ENCODE results near the gene PLP2. TPM values are rescaled to one million over a fixed set of nuclear protein-coding genes. Genes with fewer than 3 reads are reported as not detected.
A peak's percentile ranks its signal among the peaks of the same experiment; 100 is the strongest.

Gene PLP2
- total RNA-seq, 1 experiment from 2014 or later, result 165 TPM

- BruUV-seq (replicated peaks), result no TSS peak
- Histone ChIP-seq H3K79me2 (ENCODE audit: low read length) (no peaks in the 10 kb centered on the region), H3K4me3 (ENCODE audit: low read length) (peak overlapping the region; percentile 69), H3K36me3 (ENCODE audit: low read depth, low read length) (no peaks in the 10 kb centered on the region), H2AFZ (ENCODE audit: low read length) (peak overlapping the region; percentile 88), H4K20me1 (ENCODE audit: low read length) (no peaks in the 10 kb centered on the region), H3K4me2 (ENCODE audit: low read length) (peak overlapping the region; percentile 93), H3K27me3 (ENCODE audit: low read length) (no peaks in the 10 kb centered on the region), H3K27ac (ENCODE audit: low read length) (peak overlapping the region; percentile 79), H3F3A (ENCODE audit: low read length, unreplicated experiment) (no peaks in the 10 kb centered on the region), H3K9me3 (ENCODE audit: low read length) (no peaks in the 10 kb centered on the region), H3K9me2 (replicated peaks; ENCODE audit: low read length) (no peaks in the 10 kb centered on the region), H3K4me1 (ENCODE audit: insufficient read depth, low read length) (peaks cover 22% of the 10 kb centered on the region), H3K9ac (ENCODE audit: low read length) (peak overlapping the region; percentile 83)
- no peak for TF ChIP-seq EZH2 (IDR thresholded peaks at IDR 0.05; ENCODE audit: low read length, unreplicated experiment)
- TF ChIP-seq CTCF (conservative IDR thresholded peaks at IDR 0.05; ENCODE audit: low read depth, low read length), result peak; percentile 66
- DNase-seq (peak; percentile 88), ATAC-seq (peak; percentile 65)
- intact Hi-C loops (cut with micrococcal nuclease), result loop anchor here (2.0 to 5.0 kb wide), 3 partner anchors 41 to 121 kb away; partner anchors contain the start of genes GPKOW and TFE3
- POLR2A ChIA-PET (ENCODE audit: unreplicated experiment), result no interaction called here
- CTCF ChIA-PET, result interaction anchor here (1.2 kb wide), 1 partner anchor 20 kb away, joined by 3 read pairs; no protein-coding TSS in a partner anchor
These were observed 7.9 kb upstream of the PLP2 start for GRCh38 chrX:49163555-49164419.

GRCh38 chrX:49164589-49165360, 6.9 kb upstream of the PLP2 start:
- Histone ChIP-seq H3K9ac (ENCODE audit: low read length) (no peak overlapping the region), H3K9me3 (ENCODE audit: low read length) (no peaks in the 10 kb centered on the region), H3K27me3 (ENCODE audit: low read length) (no peaks in the 10 kb centered on the region), H4K20me1 (ENCODE audit: low read length) (no peaks in the 10 kb centered on the region), H3K9me2 (replicated peaks; ENCODE audit: low read length) (no peaks in the 10 kb centered on the region), H3K27ac (ENCODE audit: low read length) (no peak overlapping the region), H2AFZ (ENCODE audit: low read length) (no peak overlapping the region), H3K4me3 (ENCODE audit: low read length) (no peak overlapping the region), H3K4me2 (ENCODE audit: low read length) (peak overlapping the region; percentile 93; the same call in 1 of the 2 replicates), H3K79me2 (ENCODE audit: low read length) (no peaks in the 10 kb centered on the region), H3K36me3 (ENCODE audit: low read depth, low read length) (no peaks in the 10 kb centered on the region), H3F3A (ENCODE audit: low read length, unreplicated experiment) (no peaks in the 10 kb centered on the region), H3K4me1 (ENCODE audit: insufficient read depth, low read length) (peaks cover 22% of the 10 kb centered on the region)
- ChIA-PET POLR2A (ENCODE audit: unreplicated experiment) (no interaction called here), CTCF (no interaction called here)
- no peak for ATAC-seq
- BruUV-seq (replicated peaks), result no TSS peak
- DNase-seq, result no peak
- no peak for TF ChIP-seq EZH2phosphoT487 (IDR thresholded peaks at IDR 0.05; ENCODE audit: borderline replicate concordance, low read length)
- intact Hi-C loops (cut with micrococcal nuclease), result loop anchor here (2.0 to 5.0 kb wide), 3 partner anchors 42 to 122 kb away; partner anchors contain the start of genes GPKOW and TFE3
